ENCODE data around the gene SYNGR1.
A peak's percentile ranks its signal among the peaks of the same experiment; 100 is the strongest.

Gene SYNGR1

DNA sequence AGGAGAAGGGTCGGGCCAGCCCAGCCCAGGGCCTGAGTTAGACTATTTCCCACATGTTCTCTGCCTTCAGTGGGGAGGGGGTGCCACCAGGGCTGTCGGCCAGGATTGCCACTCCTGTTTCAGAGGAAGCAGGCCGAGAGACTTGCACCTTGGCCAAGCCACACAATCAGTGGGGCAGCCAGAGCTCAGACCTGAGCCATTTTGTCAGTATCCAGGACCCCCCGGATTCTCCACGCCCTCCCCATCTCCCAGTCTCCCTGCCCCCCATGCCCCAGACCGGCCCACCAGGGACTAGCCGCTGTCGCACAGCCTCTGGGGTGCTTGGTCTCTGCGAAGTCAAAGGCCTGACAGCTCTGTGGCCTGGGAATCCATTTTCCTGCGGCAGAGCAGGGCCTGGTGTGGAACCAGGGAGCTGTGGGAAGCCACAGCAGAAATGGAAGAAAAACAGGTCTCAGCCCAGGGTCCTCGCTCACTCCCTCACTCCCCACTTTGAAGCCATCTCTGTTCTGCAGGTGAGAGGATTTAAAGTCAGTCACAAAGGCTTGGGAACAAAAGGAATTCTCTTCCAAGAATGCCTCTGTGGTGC, 81.5 kb downstream of the SYNGR1 start:
- no peak overlapping the region for H2AK5ac ChIP-seq (ENCODE audit: low read depth, low read length)
- H4K91ac ChIP-seq (ENCODE audit: low read depth, low read length, poor library complexity) = no peak overlapping the region
- no peak overlapping the region for H2BK120ac ChIP-seq (ENCODE audit: low read depth, low read length)
- no peak overlapping the region for H3K4me3 ChIP-seq (ENCODE audit: low read length in 2 of 2)
- H2BK15ac ChIP-seq (ENCODE audit: low read length) = no peak overlapping the region
- H3K36me3 ChIP-seq (replicated peaks in 1 of 2; ENCODE audit: control insufficient read depth in 2 of 2, insufficient read depth in 2 of 2, low read length in 2 of 2) = peaks cover 29 to 55% of the 10 kb centered on the region in 2 donors
- DNase-seq (ENCODE audit: low spot score) = no peak
- no peaks in the 10 kb centered on the region for H3K27me3 ChIP-seq (ENCODE audit: control insufficient read depth in 3 of 3, insufficient read depth in 3 of 3, low read depth in 1 of 3, low read length in 3 of 3)
- H3K4ac ChIP-seq (ENCODE audit: low read length) = no peak overlapping the region
- H3K9me3 ChIP-seq (replicated peaks in 1 of 2; ENCODE audit: control insufficient read depth in 2 of 2, insufficient read depth in 1 of 2, low read depth in 1 of 2, low read length in 2 of 2) = peaks cover 0 to 2% of the 10 kb centered on the region in 2 donors
- H3K4me1 ChIP-seq (ENCODE audit: control insufficient read depth in 2 of 2, insufficient read depth in 1 of 2, low read depth in 1 of 2, low read length in 2 of 2) = peaks cover 7 to 18% of the 10 kb centered on the region in 2 donors
- no peak overlapping the region for H3K18ac ChIP-seq (ENCODE audit: low read length)
- H2BK5ac ChIP-seq (ENCODE audit: low read length) = no peak overlapping the region
- no peak overlapping the region for H3K14ac ChIP-seq (ENCODE audit: low read length)
- H3K4me2 ChIP-seq (ENCODE audit: insufficient read depth, low read length, poor library complexity, severe bottlenecking) = no peak overlapping the region
- no peak overlapping the region for H4K8ac ChIP-seq (ENCODE audit: low read depth, low read length)
- H3K79me1 ChIP-seq (ENCODE audit: low read depth, low read length) = peaks cover 3% of the 10 kb centered on the region
- no CpG with 5 or more reads among the region's 11 CpGs for WGBS, 2 donors (ENCODE audit: extremely low coverage in 2 of 2, insufficient read length in 2 of 2, insufficient replicate concordance in 1 of 2)
- H2BK12ac ChIP-seq (ENCODE audit: low read length) = no peak overlapping the region
- no peak overlapping the region for H2AFZ ChIP-seq (ENCODE audit: low read length)
- H3K27ac ChIP-seq (replicated peaks; ENCODE audit: low read length) = no peak overlapping the region
- no peak overlapping the region for H3K9ac ChIP-seq (ENCODE audit: low read depth, low read length, poor library complexity)
- no peak overlapping the region for H3K23ac ChIP-seq (ENCODE audit: low read depth, low read length, poor library complexity)

DNA sequence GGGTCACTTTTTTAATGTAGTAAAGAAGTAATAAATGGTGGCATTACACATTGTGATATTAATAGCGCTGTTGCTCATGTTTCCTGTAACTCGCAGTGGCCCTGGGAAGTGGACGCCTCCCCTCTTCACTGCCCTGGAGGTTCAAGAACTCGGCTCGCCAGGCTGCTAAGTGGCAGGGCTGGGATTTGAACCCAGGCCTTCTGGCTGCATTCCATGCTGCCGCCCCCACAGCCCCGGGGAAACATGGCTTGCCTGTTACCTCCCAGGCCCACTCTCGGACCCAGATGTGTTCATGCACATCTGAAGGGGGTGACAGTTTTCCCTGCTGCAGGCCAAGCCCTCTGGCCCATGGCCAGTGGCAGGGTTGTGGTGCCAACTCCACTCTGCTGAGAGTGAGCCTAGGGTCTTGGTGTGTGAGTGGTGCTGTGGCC, 82.0 kb downstream of the SYNGR1 start:
- H3K4ac ChIP-seq (ENCODE audit: low read length) = no peak overlapping the region
- H3K14ac ChIP-seq (ENCODE audit: low read length) = peak overlapping the region; percentile 42
- H3K27me3 ChIP-seq (ENCODE audit: control insufficient read depth in 3 of 3, insufficient read depth in 3 of 3, low read depth in 1 of 3, low read length in 3 of 3) = no peaks in the 10 kb centered on the region
- H4K8ac ChIP-seq (ENCODE audit: low read depth, low read length) = no peak overlapping the region
- no peak overlapping the region for H2BK12ac ChIP-seq (ENCODE audit: low read length)
- no peak overlapping the region for H2AK5ac ChIP-seq (ENCODE audit: low read depth, low read length)
- peaks cover 7 to 18% of the 10 kb centered on the region in 2 donors for H3K4me1 ChIP-seq (ENCODE audit: control insufficient read depth in 2 of 2, insufficient read depth in 1 of 2, low read depth in 1 of 2, low read length in 2 of 2)
- H3K23ac ChIP-seq (ENCODE audit: low read depth, low read length, poor library complexity) = no peak overlapping the region
- H3K27ac ChIP-seq (replicated peaks; ENCODE audit: low read length) = no peak overlapping the region
- peak overlapping the region; percentile 30 for H3K9ac ChIP-seq (ENCODE audit: low read depth, low read length, poor library complexity)
- H3K79me1 ChIP-seq (ENCODE audit: low read depth, low read length) = peaks cover 3% of the 10 kb centered on the region
- H2AFZ ChIP-seq (ENCODE audit: low read length) = no peak overlapping the region
- H3K36me3 ChIP-seq (replicated peaks in 1 of 2; ENCODE audit: control insufficient read depth in 2 of 2, insufficient read depth in 2 of 2, low read length in 2 of 2) = peaks cover 26 to 50% of the 10 kb centered on the region in 2 donors
- H2BK15ac ChIP-seq (ENCODE audit: low read length) = no peak overlapping the region
- peaks cover 0 to 2% of the 10 kb centered on the region in 2 donors for H3K9me3 ChIP-seq (replicated peaks in 1 of 2; ENCODE audit: control insufficient read depth in 2 of 2, insufficient read depth in 1 of 2, low read depth in 1 of 2, low read length in 2 of 2)
- no peak overlapping the region for H3K18ac ChIP-seq (ENCODE audit: low read length)
- H2BK5ac ChIP-seq (ENCODE audit: low read length) = no peak overlapping the region
- H2BK120ac ChIP-seq (ENCODE audit: low read depth, low read length) = no peak overlapping the region
- H3K4me3 ChIP-seq (ENCODE audit: low read length in 2 of 2) = no peak overlapping the region
- DNase-seq (ENCODE audit: low spot score) = no peak
- H3K4me2 ChIP-seq (ENCODE audit: insufficient read depth, low read length, poor library complexity, severe bottlenecking) = no peak overlapping the region
- WGBS, 2 donors (ENCODE audit: extremely low coverage in 2 of 2, insufficient read length in 2 of 2, insufficient replicate concordance in 1 of 2) = no CpG with 5 or more reads among the region's 8 CpGs
- H4K91ac ChIP-seq (ENCODE audit: low read depth, low read length, poor library complexity) = no peak overlapping the region

DNA sequence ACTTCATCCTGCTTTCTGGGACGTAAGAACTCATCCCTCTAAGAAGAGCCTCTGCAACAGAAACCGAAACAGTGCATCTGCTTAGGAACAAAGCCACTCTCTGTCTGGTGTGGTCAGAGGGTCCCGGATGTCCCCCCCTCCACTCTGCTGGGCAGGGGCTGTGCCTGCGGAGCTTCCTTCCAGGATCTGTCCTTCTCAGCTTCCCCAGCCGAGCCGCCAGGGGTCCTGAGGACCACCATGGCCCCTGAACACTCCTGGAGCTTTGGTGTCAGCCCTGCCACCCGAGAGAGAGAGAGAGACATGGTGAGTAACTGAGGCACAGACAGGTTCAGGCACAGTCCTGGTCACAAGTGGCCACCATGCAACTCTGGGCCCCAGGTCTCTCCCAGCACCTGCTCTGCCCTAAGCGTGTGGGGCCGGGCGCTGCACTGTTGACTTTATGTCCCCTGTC, 82.6 kb downstream of the SYNGR1 start:
- Histone ChIP-seq H3K9ac (ENCODE audit: low read depth, low read length, poor library complexity) (no peak overlapping the region), H3K4me1 (ENCODE audit: control insufficient read depth in 2 of 2, insufficient read depth in 1 of 2, low read depth in 1 of 2, low read length in 2 of 2) (peaks cover 8 to 19% of the 10 kb centered on the region in 2 donors), H3K9me3 (replicated peaks in 1 of 2; ENCODE audit: control insufficient read depth in 2 of 2, insufficient read depth in 1 of 2, low read depth in 1 of 2, low read length in 2 of 2) (peaks cover 0 to 2% of the 10 kb centered on the region in 2 donors), H2BK12ac (ENCODE audit: low read length) (no peak overlapping the region), H4K91ac (ENCODE audit: low read depth, low read length, poor library complexity) (no peak overlapping the region), H3K18ac (ENCODE audit: low read length) (no peak overlapping the region), H3K14ac (ENCODE audit: low read length) (no peak overlapping the region), H3K79me1 (ENCODE audit: low read depth, low read length) (peaks cover 3% of the 10 kb centered on the region), H3K4me3 (ENCODE audit: low read length in 2 of 2) (no peak overlapping the region), H3K4ac (ENCODE audit: low read length) (no peak overlapping the region), H2BK15ac (ENCODE audit: low read length) (no peak overlapping the region), H3K27ac (replicated peaks; ENCODE audit: low read length) (no peak overlapping the region), H3K36me3 (replicated peaks in 1 of 2; ENCODE audit: control insufficient read depth in 2 of 2, insufficient read depth in 2 of 2, low read length in 2 of 2) (peaks cover 22 to 44% of the 10 kb centered on the region in 2 donors), H3K23ac (ENCODE audit: low read depth, low read length, poor library complexity) (no peak overlapping the region), H3K27me3 (ENCODE audit: control insufficient read depth in 3 of 3, insufficient read depth in 3 of 3, low read depth in 1 of 3, low read length in 3 of 3) (no peaks in the 10 kb centered on the region), H3K4me2 (ENCODE audit: insufficient read depth, low read length, poor library complexity, severe bottlenecking) (no peak overlapping the region), H2BK120ac (ENCODE audit: low read depth, low read length) (no peak overlapping the region), H4K8ac (ENCODE audit: low read depth, low read length) (no peak overlapping the region), H2AFZ (ENCODE audit: low read length) (no peak overlapping the region), H2BK5ac (ENCODE audit: low read length) (no peak overlapping the region), H2AK5ac (ENCODE audit: low read depth, low read length) (no peak overlapping the region)
- no CpG with 5 or more reads among the region's 10 CpGs for WGBS, 2 donors (ENCODE audit: extremely low coverage in 2 of 2, insufficient read length in 2 of 2, insufficient replicate concordance in 1 of 2)
- no peak for DNase-seq (ENCODE audit: low spot score)

DNA sequence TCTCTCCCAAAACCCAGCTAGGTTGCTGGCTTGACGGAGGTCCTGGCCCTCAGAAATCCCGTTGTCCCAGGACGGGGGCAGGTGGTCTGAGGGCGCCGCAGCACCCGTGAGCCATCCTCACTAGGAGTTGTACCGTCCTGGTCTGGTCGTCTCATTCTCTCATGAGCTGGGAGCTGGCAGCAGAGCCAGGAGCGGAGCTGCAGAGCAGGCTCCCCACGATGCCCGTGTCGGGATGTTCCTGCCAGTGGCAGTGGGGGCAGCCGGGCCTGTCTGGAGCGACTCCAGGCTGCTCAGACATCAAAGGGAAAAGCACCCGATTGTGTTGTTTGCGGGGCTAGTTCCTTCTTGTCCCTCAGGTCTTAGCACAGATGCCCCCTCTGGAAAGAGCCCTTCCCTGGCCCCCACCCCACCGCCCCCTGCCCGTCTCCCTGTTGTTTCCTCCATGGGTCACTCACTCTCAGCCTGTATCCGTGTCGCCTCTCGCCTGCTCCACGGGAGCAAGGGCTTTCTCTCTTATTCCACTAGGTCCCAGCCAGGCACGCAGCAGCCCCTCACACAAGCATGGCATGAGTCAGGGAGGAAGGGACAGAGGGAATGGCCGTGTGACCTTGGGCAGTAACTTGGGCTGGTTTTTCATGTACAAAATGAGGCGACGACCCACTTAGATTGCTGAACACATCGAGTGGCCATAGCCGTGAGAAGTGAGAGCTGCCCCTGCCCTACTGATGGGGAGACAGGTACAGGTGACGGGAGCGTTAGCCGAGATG, 83.9 kb downstream of the SYNGR1 start:
- no CpG with 5 or more reads among the region's 31 CpGs for WGBS, 2 donors (ENCODE audit: extremely low coverage in 2 of 2, insufficient read length in 2 of 2, insufficient replicate concordance in 1 of 2)
- H3K36me3 ChIP-seq (replicated peaks in 1 of 2; ENCODE audit: control insufficient read depth in 2 of 2, insufficient read depth in 2 of 2, low read length in 2 of 2) = peaks cover 18 to 35% of the 10 kb centered on the region in 2 donors
- no peak overlapping the region for H2BK15ac ChIP-seq (ENCODE audit: low read length)
- no peak for DNase-seq (ENCODE audit: low spot score)
- no peak overlapping the region for H2BK5ac ChIP-seq (ENCODE audit: low read length)
- peaks cover 7 to 13% of the 10 kb centered on the region in 2 donors for H3K4me1 ChIP-seq (ENCODE audit: control insufficient read depth in 2 of 2, insufficient read depth in 1 of 2, low read depth in 1 of 2, low read length in 2 of 2)
- H3K27ac ChIP-seq (replicated peaks; ENCODE audit: low read length) = no peak overlapping the region
- H2BK12ac ChIP-seq (ENCODE audit: low read length) = peak overlapping the region; percentile 41
- no peak overlapping the region for H2AFZ ChIP-seq (ENCODE audit: low read length)
- no peak overlapping the region for H3K9ac ChIP-seq (ENCODE audit: low read depth, low read length, poor library complexity)
- H3K4me3 ChIP-seq (ENCODE audit: low read length in 2 of 2) = no peak overlapping the region
- no peak overlapping the region for H3K23ac ChIP-seq (ENCODE audit: low read depth, low read length, poor library complexity)
- no peak overlapping the region for H2BK120ac ChIP-seq (ENCODE audit: low read depth, low read length)
- peaks cover 0 to 2% (median 0%) of the 10 kb centered on the region in 3 experiments for H3K27me3 ChIP-seq (ENCODE audit: control insufficient read depth in 3 of 3, insufficient read depth in 3 of 3, low read depth in 1 of 3, low read length in 3 of 3)
- peak overlapping the region; percentile 44 for H3K18ac ChIP-seq (ENCODE audit: low read length)
- no peak overlapping the region for H4K91ac ChIP-seq (ENCODE audit: low read depth, low read length, poor library complexity)
- H3K4me2 ChIP-seq (ENCODE audit: insufficient read depth, low read length, poor library complexity, severe bottlenecking) = no peak overlapping the region
- no peak overlapping the region for H2AK5ac ChIP-seq (ENCODE audit: low read depth, low read length)
- H3K79me1 ChIP-seq (ENCODE audit: low read depth, low read length) = peaks cover 3% of the 10 kb centered on the region
- no peak overlapping the region for H3K4ac ChIP-seq (ENCODE audit: low read length)
- H4K8ac ChIP-seq (ENCODE audit: low read depth, low read length) = no peak overlapping the region
- peaks cover 0 to 2% of the 10 kb centered on the region in 2 donors for H3K9me3 ChIP-seq (replicated peaks in 1 of 2; ENCODE audit: control insufficient read depth in 2 of 2, insufficient read depth in 1 of 2, low read depth in 1 of 2, low read length in 2 of 2)
- H3K14ac ChIP-seq (ENCODE audit: low read length) = peak overlapping the region; percentile 38
